Measurements from ENCODE around the gene SH2D3A.

GRCh38 chr19:6745965-6746364 lies 21.3 kb downstream of the SH2D3A start:
- TF ChIP-seq CTCF (IDR thresholded peaks at IDR 0.05) (no peak), REST (IDR thresholded peaks at IDR 0.05; ENCODE audit: insufficient read depth in 1 of 2, low read depth in 2 of 2, low read length in 1 of 2) (no peak), POLR2AphosphoS5 (IDR thresholded peaks at IDR 0.05; ENCODE audit: low read depth, low read length) (no peak), TCF7L2 (IDR thresholded peaks at IDR 0.05; ENCODE audit: low read depth, low read length) (no peak), SIN3A (IDR thresholded peaks at IDR 0.05; ENCODE audit: borderline replicate concordance, insufficient read depth, low read depth, low read length) (no peak)
